GM18505 (cell line): ENCODE results near the gene CCDC71.

Source experiments
- ATAC-seq: cut with Tn5 transposase; IDR thresholded peaks from one replicate; pipeline ENCODE4 v1.9.1; 2021; ENCODE audit not compliant: unreplicated experiment
- POLR2A ChIP-seq: IDR thresholded peaks from 4 replicates; pipeline ENCODE4 v1.6.1; 2011; ENCODE audit warnings: borderline replicate concordance; ENCODE audit not compliant: insufficient read depth, insufficient read length; ENCODE audit errors: extremely low read depth

CCDC71 gene

DNA sequence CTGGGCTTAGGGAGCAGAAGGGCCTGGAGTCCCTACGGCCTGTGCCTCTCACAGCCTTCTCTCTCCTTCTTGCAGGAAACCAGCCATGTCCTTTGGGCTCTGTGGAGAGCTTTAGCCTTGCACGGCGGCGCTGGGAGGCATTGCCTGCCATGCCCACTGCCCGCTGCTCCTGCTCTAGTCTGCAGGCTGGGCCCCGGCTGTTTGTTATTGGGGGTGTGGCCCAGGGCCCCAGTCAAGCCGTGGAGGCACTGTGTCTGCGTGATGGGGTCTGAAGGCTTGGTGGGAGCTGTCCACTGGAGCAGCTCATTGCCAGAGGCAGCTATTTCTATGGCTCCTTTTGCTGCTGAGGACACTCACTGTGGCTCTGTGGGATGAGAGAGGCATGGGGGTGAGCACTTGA, 9.4 kb upstream of the CCDC71 start:
- no peak for ATAC-seq
- no peak for TF ChIP-seq POLR2A

- TF ChIP-seq POLR2A: no peak
- ATAC-seq: no peak
Observed at GRCh38 chr3:49174397-49174985, 8.4 kb upstream of the CCDC71 start.

DNA sequence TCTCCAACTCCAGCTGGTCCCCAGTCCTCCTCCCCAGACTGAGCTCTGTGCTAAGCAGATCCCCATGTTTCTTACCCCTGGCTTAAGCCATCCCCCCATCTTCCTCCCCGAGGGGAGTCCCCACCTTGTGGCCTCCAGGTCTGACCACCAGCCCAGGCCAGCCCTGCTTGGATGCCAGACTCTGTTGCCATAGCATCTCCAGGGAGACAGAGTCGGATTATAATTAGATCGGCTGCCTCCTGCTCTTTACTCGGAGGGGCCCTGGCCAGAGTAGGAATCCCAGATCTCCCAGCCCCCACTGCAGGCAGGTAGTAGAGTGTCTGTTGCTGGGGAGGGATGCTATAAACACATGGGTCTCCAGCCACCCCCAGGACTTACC, 7.7 kb upstream of the CCDC71 start:
- no peak for TF ChIP-seq POLR2A
- no peak for ATAC-seq

DNA sequence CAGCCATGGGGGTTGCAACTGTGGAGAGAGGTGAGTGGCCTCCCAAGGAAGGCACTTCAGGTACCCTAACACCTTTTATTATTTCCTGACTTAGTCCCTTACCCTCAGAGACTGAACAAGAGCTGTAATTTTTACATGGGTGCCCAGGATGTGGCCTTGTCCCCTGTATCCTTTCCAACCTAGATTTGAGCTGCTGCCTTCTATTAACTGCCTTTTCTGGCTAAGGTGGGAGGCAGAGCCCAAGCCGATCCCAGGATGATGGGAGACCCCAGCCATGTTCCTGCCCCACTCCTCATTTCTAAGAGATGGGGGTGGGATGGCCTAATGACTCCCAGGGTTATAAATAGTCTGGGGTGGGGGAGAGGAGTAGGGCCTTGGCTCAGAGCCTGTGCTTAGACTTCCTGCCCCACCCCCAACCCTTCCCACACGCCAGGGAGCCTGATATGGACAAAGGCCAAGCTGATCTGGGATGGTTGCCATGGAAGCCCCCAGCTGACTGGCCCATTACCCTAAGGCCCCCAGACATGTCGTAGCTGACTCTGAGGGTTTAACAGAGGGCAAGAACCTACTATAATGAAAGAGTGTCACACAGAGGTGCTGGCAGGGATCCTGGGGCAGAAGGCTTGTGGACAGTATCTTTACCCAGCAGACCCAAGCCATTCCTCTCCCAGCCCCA, 7.1 kb upstream of the CCDC71 start:
- no peak for ATAC-seq
- no peak for TF ChIP-seq POLR2A

- no peak for ATAC-seq
- TF ChIP-seq POLR2A: no peak
Observed at GRCh38 chr3:49172551-49173041, 6.5 kb upstream of the CCDC71 start.

GRCh38 chr3:49171775-49172500, 5.8 kb upstream of the CCDC71 start:
- no peak for TF ChIP-seq POLR2A
- ATAC-seq: no peak

GRCh38 chr3:49171119-49171774, 5.1 kb upstream of the CCDC71 start, which contains the start of gene KLHDC8B:
TSS of gene KLHDC8B (plus strand) at chr3:49171598. CDS start at chr3:49172770, 1,172 bp downstream.
- TF ChIP-seq POLR2A: no peak
- ATAC-seq: no peak

DNA sequence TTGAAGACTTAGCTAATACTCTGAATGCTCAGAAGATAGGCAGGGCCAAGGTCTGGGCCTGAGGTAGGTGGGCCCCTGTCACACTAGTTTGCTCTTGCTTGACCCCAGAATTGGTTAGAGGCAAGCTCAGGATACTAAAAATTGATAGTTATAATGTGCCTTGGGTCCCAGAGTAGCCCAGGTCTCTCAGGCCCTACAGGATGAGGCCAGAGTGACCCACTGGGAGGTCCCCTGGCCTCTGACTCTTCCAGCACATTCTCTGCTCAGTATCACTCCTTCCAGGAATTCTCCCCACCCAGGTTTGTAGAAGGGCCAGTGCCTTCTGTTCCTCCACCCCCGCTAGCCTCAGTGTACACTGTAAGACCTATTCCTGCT, 4.6 kb upstream of the CCDC71 start:
- ATAC-seq: no peak
- no peak for TF ChIP-seq POLR2A

GRCh38 chr3:49166752-49167556, 823 bp upstream of the CCDC71 start:
- ATAC-seq: no peak
- no peak for TF ChIP-seq POLR2A

DNA sequence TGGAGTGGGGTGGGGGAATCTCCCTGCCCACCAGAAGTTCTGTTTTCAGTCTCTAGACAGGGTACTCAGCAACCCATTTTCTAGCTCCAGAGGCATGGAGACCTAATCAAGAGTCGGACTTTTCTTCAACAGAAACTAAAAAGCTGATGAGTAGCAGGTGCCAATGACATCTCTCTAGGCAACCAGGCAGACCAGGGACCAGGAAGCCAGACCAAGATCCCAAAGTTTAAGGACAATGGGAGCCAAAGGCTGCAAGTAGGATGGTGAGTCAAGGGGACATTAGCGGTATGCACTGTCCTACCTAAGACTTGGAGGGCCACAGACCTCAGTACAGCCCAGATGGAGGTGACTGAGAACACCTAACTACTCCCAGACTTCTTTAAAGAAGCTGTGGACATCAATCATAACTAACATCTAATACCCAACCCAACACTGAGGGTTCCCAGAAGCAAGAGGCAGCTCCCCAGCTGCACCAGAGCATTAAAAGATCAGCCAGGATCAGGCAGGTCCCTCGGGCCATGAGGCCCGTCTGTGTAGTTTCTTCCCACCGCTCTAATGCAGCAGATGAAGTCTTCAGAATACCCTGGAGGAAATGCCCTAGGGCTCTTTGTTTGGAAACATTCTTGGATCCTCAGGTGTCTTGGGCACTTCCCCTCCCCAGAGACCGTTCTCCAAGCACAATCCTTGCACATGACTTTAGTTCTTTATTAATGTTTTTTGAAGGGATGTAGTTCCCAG, 979 bp downstream of the CCDC71 start:
- ATAC-seq: no peak
- no peak for TF ChIP-seq POLR2A

- no peak for TF ChIP-seq POLR2A
Observed at GRCh38 chr3:49163609-49164008, 2.5 kb downstream of the CCDC71 start.

GRCh38 chr3:49162751-49163419, 3.2 kb downstream of the CCDC71 start:
- no peak for ATAC-seq
- TF ChIP-seq POLR2A: no peak

More at GRCh38 chr3:49163609-49164008, 2.5 kb downstream of the CCDC71 start:
- no peak for ATAC-seq

DNA sequence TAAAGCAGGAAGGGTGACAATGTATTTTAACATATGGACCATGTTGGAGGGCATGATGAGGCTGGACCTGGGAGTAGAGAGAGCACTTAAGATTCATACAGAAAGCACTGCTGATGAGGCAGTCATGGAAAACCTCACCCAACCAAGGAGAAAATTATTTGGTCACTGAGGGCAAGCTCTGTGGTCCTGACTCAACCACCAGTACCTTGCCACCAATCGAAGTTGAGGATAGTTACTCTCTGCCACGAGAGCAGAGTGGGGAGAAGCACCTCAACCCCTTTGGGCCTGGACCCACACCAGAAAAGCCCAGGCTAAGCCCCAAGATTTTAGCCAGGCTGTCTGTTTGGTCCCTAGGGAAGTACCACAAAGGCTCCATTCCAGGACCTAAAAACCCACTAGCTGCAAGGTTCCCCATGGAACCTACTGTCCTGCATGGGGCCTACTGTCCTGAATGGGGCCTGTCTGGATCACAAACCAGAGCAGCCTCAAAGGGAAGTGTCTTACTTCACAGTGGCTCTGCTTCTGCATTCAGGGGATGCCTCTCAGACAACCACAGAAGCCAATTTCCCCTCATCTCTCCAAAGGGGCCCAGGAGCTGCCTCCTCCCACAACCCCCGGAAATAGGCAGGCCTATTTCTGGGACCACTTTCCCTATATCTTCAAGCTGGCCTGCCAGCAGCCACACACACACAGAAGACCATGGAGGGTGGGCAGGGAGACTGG, 4.2 kb downstream of the CCDC71 start:
- no peak for TF ChIP-seq POLR2A
- ATAC-seq: no peak
